GM12874 (cell line): ENCODE data around the gene FHOD3.

Experiments used
- TF ChIP-seq, protein P1 (sequence below): IDR thresholded peaks from 2 replicates; pipeline ENCODE4 v1.5.1; 2011; ENCODE audit warnings: low read depth, mild to moderate bottlenecking, control low read depth, low read length, moderate library complexity; ENCODE audit not compliant: insufficient read depth

Gene FHOD3

DNA sequence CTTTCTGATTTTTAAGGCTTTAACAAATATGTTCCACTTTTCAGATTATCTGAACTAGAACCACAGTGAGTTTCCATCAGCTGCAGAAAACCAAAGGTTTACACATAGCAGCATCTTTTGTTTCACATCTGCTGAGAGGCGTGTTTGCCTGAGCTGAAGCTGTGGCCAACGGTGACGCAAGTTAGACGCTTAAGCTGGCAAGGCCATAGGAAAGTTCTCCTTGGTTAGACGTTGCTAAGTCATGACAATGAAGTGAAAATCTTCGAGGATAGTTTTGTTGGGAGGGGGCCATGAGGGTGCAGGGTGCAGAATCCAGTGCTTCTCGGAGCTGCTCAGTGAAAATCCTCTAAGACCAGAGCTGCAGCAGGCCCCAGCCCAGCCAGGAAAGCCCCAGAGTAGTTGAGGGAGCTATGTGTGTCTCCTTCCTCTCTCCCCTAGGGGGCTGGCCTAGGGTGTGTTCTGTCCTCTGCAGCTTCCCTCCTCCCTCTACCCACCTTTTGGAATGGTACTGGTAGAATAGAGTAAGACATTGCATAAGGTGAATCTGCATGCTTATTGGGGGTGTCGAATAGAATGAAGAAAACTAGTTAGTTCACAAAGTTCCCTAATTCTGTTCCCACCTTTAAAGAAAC is 105.4 kb downstream of the FHOD3 start:
- TF ChIP-seq, protein P1, sequence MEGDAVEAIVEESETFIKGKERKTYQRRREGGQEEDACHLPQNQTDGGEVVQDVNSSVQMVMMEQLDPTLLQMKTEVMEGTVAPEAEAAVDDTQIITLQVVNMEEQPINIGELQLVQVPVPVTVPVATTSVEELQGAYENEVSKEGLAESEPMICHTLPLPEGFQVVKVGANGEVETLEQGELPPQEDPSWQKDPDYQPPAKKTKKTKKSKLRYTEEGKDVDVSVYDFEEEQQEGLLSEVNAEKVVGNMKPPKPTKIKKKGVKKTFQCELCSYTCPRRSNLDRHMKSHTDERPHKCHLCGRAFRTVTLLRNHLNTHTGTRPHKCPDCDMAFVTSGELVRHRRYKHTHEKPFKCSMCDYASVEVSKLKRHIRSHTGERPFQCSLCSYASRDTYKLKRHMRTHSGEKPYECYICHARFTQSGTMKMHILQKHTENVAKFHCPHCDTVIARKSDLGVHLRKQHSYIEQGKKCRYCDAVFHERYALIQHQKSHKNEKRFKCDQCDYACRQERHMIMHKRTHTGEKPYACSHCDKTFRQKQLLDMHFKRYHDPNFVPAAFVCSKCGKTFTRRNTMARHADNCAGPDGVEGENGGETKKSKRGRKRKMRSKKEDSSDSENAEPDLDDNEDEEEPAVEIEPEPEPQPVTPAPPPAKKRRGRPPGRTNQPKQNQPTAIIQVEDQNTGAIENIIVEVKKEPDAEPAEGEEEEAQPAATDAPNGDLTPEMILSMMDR, result no peak

DNA sequence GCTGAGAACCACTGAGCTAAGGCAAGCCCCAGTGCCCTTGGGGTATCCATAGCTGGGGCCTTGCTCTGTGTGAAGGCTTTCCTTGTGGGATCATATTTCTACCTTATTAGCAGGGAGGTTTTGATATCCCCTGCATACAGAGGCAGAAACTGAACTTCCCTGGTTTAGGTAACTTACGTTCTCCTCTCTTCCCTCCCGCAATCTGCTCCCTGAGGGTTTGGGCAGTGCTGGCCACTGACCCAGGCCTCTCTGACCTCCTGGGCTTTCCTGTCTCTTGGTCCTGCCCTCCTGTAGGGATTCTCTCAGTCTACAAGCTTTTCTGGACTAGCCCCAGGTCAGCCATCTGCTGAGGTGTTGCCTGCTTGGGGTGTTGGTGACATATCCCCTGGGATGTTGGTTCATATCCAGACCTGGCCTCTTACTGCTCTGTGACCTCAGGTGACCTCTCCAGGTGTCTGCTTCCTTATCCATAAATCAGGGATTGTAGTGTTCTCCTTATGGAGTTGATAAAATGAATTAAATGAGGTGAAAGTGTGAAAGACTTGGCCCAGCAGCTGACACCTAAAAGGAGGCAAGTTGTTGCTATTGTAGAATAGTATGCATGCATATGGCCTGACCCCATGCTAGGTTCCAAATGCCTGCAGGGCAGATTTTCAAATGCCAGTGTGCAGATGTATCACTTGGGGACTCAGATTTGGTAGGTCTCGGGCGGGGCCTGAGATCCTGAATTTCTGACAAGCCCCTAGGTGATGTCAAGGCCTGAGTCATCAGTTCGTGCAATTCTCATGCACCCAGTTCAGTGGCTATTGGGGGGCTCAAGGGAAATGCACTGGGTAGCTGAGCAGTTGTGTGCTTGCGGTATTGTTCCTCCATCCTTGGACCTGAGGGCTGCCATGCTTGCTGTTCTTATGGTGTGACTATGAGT is 106.6 kb downstream of the FHOD3 start:
- TF ChIP-seq, protein P1, result no peak

- TF ChIP-seq, protein P1, result no peak
Measured at GRCh38 chr18:36405611-36406010, 108.1 kb downstream of the FHOD3 start.

DNA sequence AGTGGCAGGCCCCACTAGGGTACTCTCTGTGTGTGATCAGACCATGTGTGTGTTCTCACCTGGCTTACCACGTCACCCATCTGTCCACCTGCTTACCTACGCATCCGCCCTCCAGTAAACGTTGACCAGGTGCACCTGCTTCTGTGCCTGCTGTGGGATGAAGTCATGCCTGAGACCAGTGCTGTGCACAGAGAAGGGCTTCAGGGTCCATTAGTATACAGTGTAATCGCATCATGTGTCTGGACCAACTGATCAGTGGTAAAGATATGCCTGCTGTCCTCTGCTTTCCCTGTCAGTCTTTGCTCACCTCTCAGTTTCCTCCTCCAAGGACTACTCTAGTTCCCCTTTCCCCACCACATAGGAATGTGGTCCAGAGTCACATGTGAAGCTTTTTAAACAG is 109.3 kb downstream of the FHOD3 start:
- TF ChIP-seq, protein P1, result no peak

GRCh38 chr18:36408606-36409005 is 111.1 kb downstream of the FHOD3 start:
- TF ChIP-seq, protein P1, result no peak

DNA sequence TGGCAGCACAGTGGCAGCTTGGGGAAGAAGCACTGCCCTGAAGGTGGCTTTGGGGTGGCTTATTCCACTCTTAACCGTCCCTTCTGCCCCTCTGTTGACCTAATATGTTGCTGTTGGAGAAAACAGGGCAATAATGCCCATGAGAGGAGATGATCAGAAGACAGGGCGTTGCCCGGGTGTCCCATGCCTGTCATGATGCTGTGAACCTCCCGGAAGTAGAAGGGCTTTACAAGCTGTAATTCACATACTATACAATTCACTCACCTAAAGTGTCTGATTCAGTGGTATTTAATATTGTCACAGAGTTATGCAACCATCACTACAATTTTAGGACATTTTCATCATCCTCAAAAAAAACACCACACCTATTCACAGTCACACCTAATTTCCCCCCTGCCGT is 112.3 kb downstream of the FHOD3 start:
- TF ChIP-seq, protein P1, result no peak

- TF ChIP-seq, protein P1, result no peak
Measured at GRCh38 chr18:36410346-36410745, 112.8 kb downstream of the FHOD3 start.
